ENCODE data around the gene GPR156.

The GPR156 gene

DNA sequence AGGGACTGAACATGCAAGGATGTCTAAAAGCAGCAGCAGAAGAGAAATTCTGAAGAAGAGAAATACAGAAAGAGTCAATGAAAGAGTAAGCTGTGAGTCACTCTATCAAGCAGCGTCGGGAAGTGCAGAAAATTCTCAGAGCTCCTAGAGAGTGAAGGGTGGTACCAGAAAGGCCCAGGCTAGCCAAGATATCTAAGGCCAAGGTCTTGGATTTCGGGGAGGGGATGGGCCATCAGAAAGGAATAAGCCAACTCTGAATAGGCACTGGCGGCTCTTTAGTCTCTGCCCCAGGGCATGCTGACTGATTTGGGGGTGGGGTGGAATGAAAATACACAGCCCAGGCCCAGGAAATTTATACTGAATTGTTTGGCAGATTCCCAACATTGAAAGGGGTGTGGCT is 70.8 kb downstream of the GPR156 start:
- H3K4me3 ChIP-seq (ENCODE audit: low read depth, low read length): no peak overlapping the region

DNA sequence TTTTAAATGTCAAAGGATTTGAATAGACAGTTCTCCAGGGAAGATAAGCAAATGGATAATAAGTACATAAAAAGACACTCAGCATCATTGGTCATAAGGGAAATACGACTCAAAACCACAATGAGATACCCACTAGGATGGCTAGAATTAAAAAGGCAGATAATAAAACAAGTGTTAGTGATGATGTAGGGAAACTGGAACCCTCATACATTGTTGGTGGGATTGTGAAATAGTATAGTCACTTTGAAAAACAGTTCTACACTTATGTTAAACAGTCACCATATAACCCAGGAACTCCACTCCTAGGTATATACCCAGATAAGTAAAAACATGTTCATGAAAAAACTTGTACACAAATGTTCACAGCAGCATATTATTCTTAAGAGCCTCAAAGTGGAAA is 72.5 kb downstream of the GPR156 start:
- no peak overlapping the region for H3K4me3 ChIP-seq (ENCODE audit: low read depth, low read length)
- no peak for DNase-seq (ENCODE audit: low read depth)
- TF ChIP-seq, protein P1, sequence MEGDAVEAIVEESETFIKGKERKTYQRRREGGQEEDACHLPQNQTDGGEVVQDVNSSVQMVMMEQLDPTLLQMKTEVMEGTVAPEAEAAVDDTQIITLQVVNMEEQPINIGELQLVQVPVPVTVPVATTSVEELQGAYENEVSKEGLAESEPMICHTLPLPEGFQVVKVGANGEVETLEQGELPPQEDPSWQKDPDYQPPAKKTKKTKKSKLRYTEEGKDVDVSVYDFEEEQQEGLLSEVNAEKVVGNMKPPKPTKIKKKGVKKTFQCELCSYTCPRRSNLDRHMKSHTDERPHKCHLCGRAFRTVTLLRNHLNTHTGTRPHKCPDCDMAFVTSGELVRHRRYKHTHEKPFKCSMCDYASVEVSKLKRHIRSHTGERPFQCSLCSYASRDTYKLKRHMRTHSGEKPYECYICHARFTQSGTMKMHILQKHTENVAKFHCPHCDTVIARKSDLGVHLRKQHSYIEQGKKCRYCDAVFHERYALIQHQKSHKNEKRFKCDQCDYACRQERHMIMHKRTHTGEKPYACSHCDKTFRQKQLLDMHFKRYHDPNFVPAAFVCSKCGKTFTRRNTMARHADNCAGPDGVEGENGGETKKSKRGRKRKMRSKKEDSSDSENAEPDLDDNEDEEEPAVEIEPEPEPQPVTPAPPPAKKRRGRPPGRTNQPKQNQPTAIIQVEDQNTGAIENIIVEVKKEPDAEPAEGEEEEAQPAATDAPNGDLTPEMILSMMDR (conservative IDR thresholded peaks at IDR 0.05; ENCODE audit: low read depth, low read length): no peak

More for the DNA sequence above, 70.8 kb downstream of the GPR156 start:
- DNase-seq (ENCODE audit: low read depth): peak; percentile 13
- TF ChIP-seq, protein P1 (conservative IDR thresholded peaks at IDR 0.05; ENCODE audit: low read depth, low read length): no peak

DNA sequence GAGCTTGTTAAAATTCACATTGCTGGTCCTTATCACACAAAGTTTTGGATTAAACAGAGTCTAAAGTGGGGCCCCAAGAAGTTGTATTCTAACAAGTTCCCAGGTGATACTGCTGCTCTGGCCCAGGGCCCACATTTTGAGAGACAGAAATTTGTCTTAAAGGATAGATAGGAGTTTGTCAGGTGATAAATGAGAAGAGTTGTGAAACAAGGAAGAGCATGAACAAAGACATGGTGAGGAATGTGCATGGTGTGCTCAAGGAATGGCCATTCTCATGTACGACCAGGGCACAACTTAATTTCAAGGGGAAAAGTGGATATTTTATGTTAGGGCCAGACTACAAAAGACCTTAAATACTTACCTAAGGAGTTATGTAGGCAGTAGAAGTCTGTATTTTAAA is 75.6 kb downstream of the GPR156 start:
- no peak for DNase-seq (ENCODE audit: low read depth)
- TF ChIP-seq, protein P1 (conservative IDR thresholded peaks at IDR 0.05; ENCODE audit: low read depth, low read length): no peak
- no peak overlapping the region for H3K4me3 ChIP-seq (ENCODE audit: low read depth, low read length)

DNA sequence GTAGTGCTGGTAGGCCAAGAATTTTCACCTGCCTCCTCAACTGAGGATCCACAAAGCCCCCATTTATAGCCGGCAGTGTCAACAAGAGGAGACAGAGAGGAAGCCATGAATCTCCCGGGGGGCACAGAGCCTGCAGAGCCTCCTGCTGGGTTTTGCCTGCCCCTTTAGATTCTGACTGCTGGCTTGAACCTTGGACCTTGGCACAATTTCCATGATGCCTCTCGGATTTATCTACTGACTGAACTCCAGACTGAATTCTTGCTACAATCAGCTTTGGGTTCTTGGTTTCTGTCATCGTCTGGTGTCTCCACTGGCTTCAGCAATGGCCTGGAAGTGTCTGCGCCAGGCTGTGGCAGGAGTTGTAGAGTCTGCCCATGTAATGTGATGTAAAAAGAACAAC is 80.7 kb downstream of the GPR156 start:
- no peak overlapping the region for H3K4me3 ChIP-seq (ENCODE audit: low read depth, low read length)
- no peak for DNase-seq (ENCODE audit: low read depth)
- TF ChIP-seq, protein P1 (conservative IDR thresholded peaks at IDR 0.05; ENCODE audit: low read depth, low read length): no peak

GRCh38 chr3:120203621-120204020 is 81.4 kb downstream of the GPR156 start:
- no peak overlapping the region for H3K4me3 ChIP-seq (ENCODE audit: low read depth, low read length)
- TF ChIP-seq, protein P1 (conservative IDR thresholded peaks at IDR 0.05; ENCODE audit: low read depth, low read length): no peak
- no peak for DNase-seq (ENCODE audit: low read depth)

GRCh38 chr3:120203016-120203415 is 82.0 kb downstream of the GPR156 start:
- peak; percentile 91 for DNase-seq (ENCODE audit: low read depth)
- TF ChIP-seq, protein P1 (conservative IDR thresholded peaks at IDR 0.05; ENCODE audit: low read depth, low read length): no peak
- H3K4me3 ChIP-seq (ENCODE audit: low read depth, low read length): no peak overlapping the region

DNA sequence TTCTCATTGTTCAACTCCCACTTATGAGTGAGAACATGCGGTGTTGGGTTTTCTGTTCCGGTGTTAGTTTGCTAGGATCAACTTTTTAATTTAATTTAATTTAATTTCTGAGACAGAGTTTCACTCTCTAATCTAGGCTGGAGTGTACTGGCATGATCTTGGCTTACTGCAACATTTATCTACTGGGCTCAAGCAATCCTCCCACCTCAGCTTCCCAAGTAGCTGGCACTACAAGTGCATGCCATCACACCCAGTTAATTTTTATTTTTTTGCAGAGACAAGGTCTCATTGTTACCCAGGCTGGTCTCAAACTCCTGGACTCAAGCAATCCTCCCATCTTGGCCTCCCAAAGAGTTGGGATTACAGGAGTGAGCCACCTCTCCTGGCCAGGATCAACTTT is 82.7 kb downstream of the GPR156 start:
- no peak for DNase-seq (ENCODE audit: low read depth)
- TF ChIP-seq, protein P1 (conservative IDR thresholded peaks at IDR 0.05; ENCODE audit: low read depth, low read length): no peak
- no peak overlapping the region for H3K4me3 ChIP-seq (ENCODE audit: low read depth, low read length)
